ENCODE results near the gene RNASE11.

RNASE11 gene

GRCh38 chr14:20592574-20592973, 4.8 kb upstream of the RNASE11 start:
- TF ChIP-seq SPI1 (IDR thresholded peaks at IDR 0.05; ENCODE audit: borderline replicate concordance, low read depth), result no peak
- no peak for TF ChIP-seq CTCF (IDR thresholded peaks at IDR 0.05; ENCODE audit: insufficient read depth, low read length)
- TF ChIP-seq, protein P1, sequence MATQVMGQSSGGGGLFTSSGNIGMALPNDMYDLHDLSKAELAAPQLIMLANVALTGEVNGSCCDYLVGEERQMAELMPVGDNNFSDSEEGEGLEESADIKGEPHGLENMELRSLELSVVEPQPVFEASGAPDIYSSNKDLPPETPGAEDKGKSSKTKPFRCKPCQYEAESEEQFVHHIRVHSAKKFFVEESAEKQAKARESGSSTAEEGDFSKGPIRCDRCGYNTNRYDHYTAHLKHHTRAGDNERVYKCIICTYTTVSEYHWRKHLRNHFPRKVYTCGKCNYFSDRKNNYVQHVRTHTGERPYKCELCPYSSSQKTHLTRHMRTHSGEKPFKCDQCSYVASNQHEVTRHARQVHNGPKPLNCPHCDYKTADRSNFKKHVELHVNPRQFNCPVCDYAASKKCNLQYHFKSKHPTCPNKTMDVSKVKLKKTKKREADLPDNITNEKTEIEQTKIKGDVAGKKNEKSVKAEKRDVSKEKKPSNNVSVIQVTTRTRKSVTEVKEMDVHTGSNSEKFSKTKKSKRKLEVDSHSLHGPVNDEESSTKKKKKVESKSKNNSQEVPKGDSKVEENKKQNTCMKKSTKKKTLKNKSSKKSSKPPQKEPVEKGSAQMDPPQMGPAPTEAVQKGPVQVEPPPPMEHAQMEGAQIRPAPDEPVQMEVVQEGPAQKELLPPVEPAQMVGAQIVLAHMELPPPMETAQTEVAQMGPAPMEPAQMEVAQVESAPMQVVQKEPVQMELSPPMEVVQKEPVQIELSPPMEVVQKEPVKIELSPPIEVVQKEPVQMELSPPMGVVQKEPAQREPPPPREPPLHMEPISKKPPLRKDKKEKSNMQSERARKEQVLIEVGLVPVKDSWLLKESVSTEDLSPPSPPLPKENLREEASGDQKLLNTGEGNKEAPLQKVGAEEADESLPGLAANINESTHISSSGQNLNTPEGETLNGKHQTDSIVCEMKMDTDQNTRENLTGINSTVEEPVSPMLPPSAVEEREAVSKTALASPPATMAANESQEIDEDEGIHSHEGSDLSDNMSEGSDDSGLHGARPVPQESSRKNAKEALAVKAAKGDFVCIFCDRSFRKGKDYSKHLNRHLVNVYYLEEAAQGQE (IDR thresholded peaks at IDR 0.05; ENCODE audit: insufficient replicate concordance, low read depth), result no peak
- TF ChIP-seq GABPA (IDR thresholded peaks at IDR 0.05; ENCODE audit: low read depth), result no peak
- no peak for DNase-seq (ENCODE audit: low read depth in 1 of 2, low spot score in 1 of 2)
- Histone ChIP-seq H3K27me3 (ENCODE audit: insufficient read depth, poor library complexity, severe bottlenecking) (no peaks in the 10 kb centered on the region), H3K4me3 (replicated peaks; ENCODE audit: insufficient read depth, low read length) (no peak overlapping the region), H3K27ac (replicated peaks) (no peak overlapping the region)

DNA sequence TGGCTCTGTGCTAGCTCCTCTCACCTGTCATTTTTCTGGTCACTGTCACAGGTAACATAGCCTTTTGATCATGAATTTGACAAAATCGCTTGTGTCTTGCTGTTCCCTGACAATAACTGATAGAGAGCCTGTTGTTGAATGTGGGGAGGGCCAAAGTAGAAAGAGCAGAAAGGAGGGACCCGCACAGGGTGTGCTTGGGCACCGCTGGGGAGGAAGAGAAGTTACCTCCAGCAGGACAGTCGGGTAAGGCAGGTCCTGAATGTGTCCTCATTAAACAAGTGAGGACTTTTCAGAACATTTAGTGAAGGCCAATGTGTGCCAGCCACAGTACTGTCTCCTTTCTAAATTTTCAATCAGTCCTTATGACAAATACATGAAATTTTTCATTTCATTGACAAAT, 3.4 kb upstream of the RNASE11 start, which contains the start of gene RNASE12:
Gene RNASE12 (minus strand): TSS at position 142 of the 400 bp plus-strand sequence. CDS start 653 bp downstream, outside the sequence.
- no peak for TF ChIP-seq GABPA (IDR thresholded peaks at IDR 0.05; ENCODE audit: low read depth)
- TF ChIP-seq SPI1 (IDR thresholded peaks at IDR 0.05; ENCODE audit: borderline replicate concordance, low read depth), result no peak
- no peak for TF ChIP-seq POLR2AphosphoS5 (IDR thresholded peaks at IDR 0.05; ENCODE audit: low read depth)
- TF ChIP-seq CTCF (IDR thresholded peaks at IDR 0.05; ENCODE audit: insufficient read depth, low read length), result no peak
- TF ChIP-seq, protein P1 (IDR thresholded peaks at IDR 0.05; ENCODE audit: insufficient replicate concordance, low read depth), result no peak
- no peak within 1 kb of the TSS for H3K27ac ChIP-seq (replicated peaks)
- DNase-seq (ENCODE audit: low read depth in 1 of 2, low spot score in 1 of 2), result no peak
- H3K4me3 ChIP-seq (replicated peaks; ENCODE audit: insufficient read depth, low read length), result no peak within 1 kb of the TSS
- H3K27me3 ChIP-seq (ENCODE audit: insufficient read depth, poor library complexity, severe bottlenecking), result no peaks in the 10 kb centered on the region

DNA sequence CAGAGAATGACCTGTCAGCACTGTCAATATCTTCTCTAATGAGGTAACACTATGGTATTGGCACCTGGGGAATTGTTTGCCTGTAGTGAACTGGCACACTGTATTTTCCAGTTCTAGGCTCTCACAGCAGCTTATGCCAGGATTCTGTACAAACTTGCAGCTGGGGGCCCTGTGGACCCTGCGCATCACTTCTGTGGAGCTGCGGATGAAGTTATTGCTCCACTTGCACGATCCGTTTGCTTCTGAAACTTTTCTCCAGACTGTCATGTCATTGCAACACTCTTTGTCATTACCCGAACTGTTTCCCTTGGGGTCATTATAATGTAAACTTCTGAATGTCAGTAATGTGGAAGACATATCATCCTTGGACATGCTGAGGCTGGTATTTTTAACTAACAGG, 3.9 kb downstream of the RNASE11 start:
- Histone ChIP-seq H3K27me3 (ENCODE audit: insufficient read depth, poor library complexity, severe bottlenecking) (no peaks in the 10 kb centered on the region), H3K4me3 (replicated peaks; ENCODE audit: insufficient read depth, low read length) (no peak overlapping the region), H3K27ac (replicated peaks) (peak overlapping the region; percentile 79)
- TF ChIP-seq POLR2AphosphoS5 (IDR thresholded peaks at IDR 0.05; ENCODE audit: low read depth) (0 out of 2 replicates have a peak, but pooled peaks have one; percentile 49), SPI1 (IDR thresholded peaks at IDR 0.05; ENCODE audit: borderline replicate concordance, low read depth) (no peak)
- DNase-seq (ENCODE audit: low read depth in 1 of 2, low spot score in 1 of 2), result peak; percentile 43 to 77

DNA sequence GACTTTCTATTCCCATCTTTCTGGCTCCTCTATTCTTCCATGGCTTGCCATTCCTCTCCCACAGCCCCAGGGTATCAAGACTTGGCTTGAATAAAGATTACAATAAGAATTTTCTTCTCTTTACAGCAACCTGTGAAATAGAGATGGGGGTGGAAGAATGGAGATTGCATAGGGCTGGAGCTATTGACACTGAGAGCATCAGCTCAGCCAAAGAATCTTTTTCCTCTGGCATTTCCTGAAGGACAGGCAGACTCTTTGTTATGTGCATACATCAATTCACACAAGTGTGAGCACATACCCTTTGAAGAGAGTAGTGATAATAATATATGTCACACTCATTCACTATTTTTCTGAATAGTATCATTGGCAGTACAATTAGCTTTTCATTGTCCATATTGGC, 4.7 kb downstream of the RNASE11 start:
- Histone ChIP-seq H3K27me3 (ENCODE audit: insufficient read depth, poor library complexity, severe bottlenecking) (no peaks in the 10 kb centered on the region), H3K4me3 (replicated peaks; ENCODE audit: insufficient read depth, low read length) (no peak overlapping the region), H3K27ac (replicated peaks) (peak overlapping the region; percentile 79)
- DNase-seq (ENCODE audit: low read depth in 1 of 2, low spot score in 1 of 2), result no peak
- TF ChIP-seq CTCF (IDR thresholded peaks at IDR 0.05; ENCODE audit: insufficient read depth, low read length), result no peak
- no peak for TF ChIP-seq SPI1 (IDR thresholded peaks at IDR 0.05; ENCODE audit: borderline replicate concordance, low read depth)
- TF ChIP-seq, protein P1 (IDR thresholded peaks at IDR 0.05; ENCODE audit: insufficient replicate concordance, low read depth), result no peak
- no peak for TF ChIP-seq GABPA (IDR thresholded peaks at IDR 0.05; ENCODE audit: low read depth)
- no peak for TF ChIP-seq POLR2AphosphoS5 (IDR thresholded peaks at IDR 0.05; ENCODE audit: low read depth)

Measured in HL-60 (cell line).